GM10847 (cell line): ENCODE measurements around the gene TPCN2.

Experiments
- POLR2A ChIP-seq: IDR thresholded peaks from 2 replicates; pipeline ENCODE4 v1.6.1; 2011; ENCODE audit not compliant: insufficient read length; ENCODE audit errors: extremely low read depth

Gene TPCN2

GRCh38 chr11:69157156-69157821, 108.6 kb downstream of the TPCN2 start:
- no peak for TF ChIP-seq POLR2A

GRCh38 chr11:69157822-69158231, 109.1 kb downstream of the TPCN2 start:
- no peak for TF ChIP-seq POLR2A

- no peak for TF ChIP-seq POLR2A
Measured at GRCh38 chr11:69158301-69159149, 109.8 kb downstream of the TPCN2 start.

- no peak for TF ChIP-seq POLR2A
Measured at GRCh38 chr11:69159150-69159852, 110.6 kb downstream of the TPCN2 start.

GRCh38 chr11:69160296-69161116, 111.8 kb downstream of the TPCN2 start:
- TF ChIP-seq POLR2A = no peak

- no peak for TF ChIP-seq POLR2A
Measured at GRCh38 chr11:69161117-69161407, 112.3 kb downstream of the TPCN2 start.

GRCh38 chr11:69162505-69162904, 113.8 kb downstream of the TPCN2 start:
- no peak for TF ChIP-seq POLR2A

GRCh38 chr11:69163842-69164241, 115.1 kb downstream of the TPCN2 start:
- no peak for TF ChIP-seq POLR2A

GRCh38 chr11:69164824-69165223, 116.1 kb downstream of the TPCN2 start:
- TF ChIP-seq POLR2A = no peak

GRCh38 chr11:69165775-69166174, 117.0 kb downstream of the TPCN2 start:
- no peak for TF ChIP-seq POLR2A

GRCh38 chr11:69166218-69167115, 117.7 kb downstream of the TPCN2 start:
- no peak for TF ChIP-seq POLR2A

- TF ChIP-seq POLR2A = no peak
Measured at GRCh38 chr11:69167130-69167915, 118.6 kb downstream of the TPCN2 start.

- TF ChIP-seq POLR2A = no peak
Measured at GRCh38 chr11:69167916-69168691, 119.4 kb downstream of the TPCN2 start.
